Neuronal stem cell (in vitro differentiated cells): Measurements from ENCODE around the gene MACROD2.

Experiments
- DNase-seq: peaks from one replicate; pipeline ENCODE4 v3.0.0-alpha.2; 2013; ENCODE audit warnings: low spot score
- H2AFZ ChIP-seq: one replicate; pipeline ENCODE4 v1.6.1; 2013; ENCODE audit warnings: mild to moderate bottlenecking, low read length, inconsistent platforms
- H2AK5ac ChIP-seq: 2 replicates; pipeline ENCODE4 v1.6.1; 2013; ENCODE audit warnings: low read depth, mild to moderate bottlenecking, inconsistent platforms, low read length, moderate library complexity, mixed read lengths
- H2BK120ac ChIP-seq: 2 replicates; pipeline ENCODE4 v1.6.1; 2013; ENCODE audit warnings: low read depth, mild to moderate bottlenecking, inconsistent platforms, low read length, moderate library complexity, mixed read lengths
- H2BK12ac ChIP-seq: one replicate; pipeline ENCODE4 v1.6.1; 2013; ENCODE audit warnings: low read length, inconsistent platforms
- H2BK15ac ChIP-seq: 2 replicates; pipeline ENCODE4 v1.6.1; 2013; ENCODE audit warnings: mild to moderate bottlenecking, low read length, inconsistent platforms, mixed read lengths
- H2BK5ac ChIP-seq: one replicate; pipeline ENCODE4 v1.6.1; 2013; ENCODE audit warnings: inconsistent platforms, mild to moderate bottlenecking, low read length, moderate library complexity
- H3K14ac ChIP-seq: one replicate; pipeline ENCODE4 v1.6.1; 2013; ENCODE audit warnings: low read length, inconsistent platforms
- H3K18ac ChIP-seq: 2 replicates; pipeline ENCODE4 v1.6.1; 2013; ENCODE audit warnings: low read length, inconsistent platforms
- H3K23ac ChIP-seq: 2 replicates; pipeline ENCODE4 v1.6.1; 2013; ENCODE audit warnings: low read depth, mild to moderate bottlenecking, mixed read lengths, low read length, inconsistent platforms; ENCODE audit not compliant: poor library complexity
- H3K27ac ChIP-seq: replicated peaks from 3 replicates; pipeline ENCODE4 v1.5.1; 2013; ENCODE audit warnings: low read length, inconsistent platforms
- H3K27me3 ChIP-seq, 3 experiments: 2 replicates each; pipeline ENCODE4 v1.6.1; 2013; ENCODE audit warnings: low read length in 3 of 3, mild to moderate bottlenecking in 2 of 3, inconsistent platforms in 1 of 3, low read depth in 1 of 3, mixed read lengths in 1 of 3, moderate library complexity in 1 of 3; ENCODE audit not compliant: control insufficient read depth in 3 of 3, insufficient read depth in 3 of 3
- H3K36me3 ChIP-seq, 2 donors: replicated peaks in 1 of 2; 2 replicates each; pipeline ENCODE4 v1.6.1; 2013; ENCODE audit warnings: low read length in 2 of 2; ENCODE audit not compliant: control insufficient read depth in 2 of 2, insufficient read depth in 2 of 2
- H3K4ac ChIP-seq: 2 replicates; pipeline ENCODE4 v1.6.1; 2013; ENCODE audit warnings: inconsistent platforms, mild to moderate bottlenecking, low read length, moderate library complexity
- H3K4me1 ChIP-seq, 2 donors: 1 replicate in 1 of 2; 2 replicates in 1 of 2; pipeline ENCODE4 v1.6.1; 2013; ENCODE audit warnings: low read length in 2 of 2, low read depth in 1 of 2; ENCODE audit not compliant: control insufficient read depth in 2 of 2, insufficient read depth in 1 of 2
- H3K4me2 ChIP-seq: one replicate; pipeline ENCODE4 v1.6.1; 2013; ENCODE audit warnings: mild to moderate bottlenecking, low read length, inconsistent platforms; ENCODE audit not compliant: insufficient read depth, poor library complexity, severe bottlenecking
- H3K4me3 ChIP-seq, 2 donors: 2 replicates each; pipeline ENCODE4 v1.5.1; 2013; ENCODE audit warnings: low read length in 2 of 2, mild to moderate bottlenecking in 2 of 2, inconsistent platforms in 1 of 2, moderate library complexity in 1 of 2
- H3K79me1 ChIP-seq: one replicate; pipeline ENCODE4 v1.6.1; 2013; ENCODE audit warnings: low read depth, mild to moderate bottlenecking, inconsistent platforms, low read length, moderate library complexity
- H3K9ac ChIP-seq: one replicate; pipeline ENCODE4 v1.6.1; 2013; ENCODE audit warnings: mild to moderate bottlenecking, low read depth, low read length, inconsistent platforms; ENCODE audit not compliant: poor library complexity
- H3K9me3 ChIP-seq, 2 donors: replicated peaks in 1 of 2; 2 replicates each; pipeline versions ENCODE3 to v1.6.1; 2013; ENCODE audit warnings: low read length in 2 of 2, mild to moderate bottlenecking in 2 of 2, inconsistent platforms in 1 of 2, low read depth in 1 of 2, mixed read lengths in 1 of 2, moderate library complexity in 1 of 2; ENCODE audit not compliant: control insufficient read depth in 2 of 2, insufficient read depth in 1 of 2
- H4K8ac ChIP-seq: one replicate; pipeline ENCODE4 v1.6.1; 2013; ENCODE audit warnings: low read depth, mild to moderate bottlenecking, inconsistent platforms, low read length, moderate library complexity
- H4K91ac ChIP-seq: one replicate; pipeline ENCODE4 v1.6.1; 2013; ENCODE audit warnings: low read length, low read depth, mild to moderate bottlenecking, inconsistent platforms; ENCODE audit not compliant: poor library complexity
- WGBS, 2 donors: extraction: QIAGEN DNeasy Blood & Tissue Kit; methylation state at CpG; one replicate each; pipeline ENCODE4 v1.1.7; 2013; ENCODE audit warnings: missing lambda C conversion rate in 2 of 2, mixed read lengths in 1 of 2; ENCODE audit not compliant: insufficient read length in 2 of 2, insufficient replicate concordance in 1 of 2; ENCODE audit errors: extremely low coverage in 2 of 2; 5-methylcytosine and 5-hydroxymethylcytosine counted together

MACROD2 gene

DNA sequence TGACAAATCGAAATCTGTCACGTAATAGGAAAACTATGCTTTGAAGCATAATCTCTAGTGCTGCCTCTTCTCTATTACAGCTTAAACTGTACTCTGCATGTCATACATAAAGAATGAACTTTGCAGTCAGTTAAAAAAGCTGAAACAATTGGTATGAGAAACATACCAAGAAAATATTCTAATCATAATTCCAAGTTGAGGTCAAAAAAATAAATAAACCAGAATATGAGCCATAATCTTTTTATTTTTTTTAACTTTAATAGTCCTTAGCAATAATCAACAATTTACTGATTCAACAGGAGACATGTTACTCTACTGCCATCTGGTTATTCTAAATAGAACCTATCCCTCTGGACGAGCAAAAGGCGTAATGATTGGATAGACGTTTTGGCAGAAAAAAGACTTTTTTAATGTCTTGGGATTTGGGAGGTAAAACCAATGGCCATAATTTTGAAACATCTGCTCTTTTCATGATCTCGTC is 566.5 kb downstream of the MACROD2 start:
- DNase-seq: no peak
- no peaks in the 10 kb centered on the region for H3K79me1 ChIP-seq
- no peak overlapping the region for H2BK5ac ChIP-seq
- no peaks in the 10 kb centered on the region for H3K36me3 ChIP-seq
- no peak overlapping the region for H2AK5ac ChIP-seq
- no peak overlapping the region for H3K27ac ChIP-seq
- H4K91ac ChIP-seq: no peak overlapping the region
- H3K23ac ChIP-seq: no peak overlapping the region
- no peak overlapping the region for H2AFZ ChIP-seq
- no peaks in the 10 kb centered on the region for H3K27me3 ChIP-seq
- H3K14ac ChIP-seq: no peak overlapping the region
- H3K9me3 ChIP-seq: peaks cover 6 to 15% of the 10 kb centered on the region in 2 donors
- no peak overlapping the region for H3K18ac ChIP-seq
- H4K8ac ChIP-seq: no peak overlapping the region
- no peak overlapping the region for H2BK15ac ChIP-seq
- no peak overlapping the region for H3K4me2 ChIP-seq
- H2BK120ac ChIP-seq: no peak overlapping the region
- WGBS, 2 donors: no CpG with 5 or more reads among the region's 6 CpGs
- H3K4me3 ChIP-seq: no peak overlapping the region
- H2BK12ac ChIP-seq: no peak overlapping the region
- no peak overlapping the region for H3K9ac ChIP-seq
- H3K4me1 ChIP-seq: no peaks in the 10 kb centered on the region
- no peak overlapping the region for H3K4ac ChIP-seq

DNA sequence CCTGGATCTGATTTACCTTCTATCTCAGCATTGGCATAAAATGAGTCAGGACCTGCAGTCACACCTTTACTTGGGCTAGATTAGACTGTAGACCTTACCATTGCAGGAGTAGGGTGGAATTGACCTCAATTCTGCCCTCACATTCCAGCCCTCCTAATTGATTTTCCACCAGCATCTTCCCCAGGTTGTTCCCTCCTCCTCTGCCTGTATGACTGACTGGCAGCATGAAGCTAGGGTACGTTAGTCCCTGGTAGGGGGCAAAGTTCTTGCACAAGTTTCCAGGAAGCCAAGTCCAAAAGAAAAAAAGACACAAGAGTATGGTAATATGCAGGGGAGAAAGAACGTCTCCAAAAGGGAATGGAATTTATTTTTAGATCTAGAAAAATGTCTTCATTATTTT is 567.7 kb downstream of the MACROD2 start:
- Histone ChIP-seq H3K23ac (no peak overlapping the region), H3K4me2 (no peak overlapping the region), H3K4ac (no peak overlapping the region), H3K9ac (no peak overlapping the region), H2AK5ac (no peak overlapping the region), H2AFZ (no peak overlapping the region), H2BK120ac (no peak overlapping the region), H2BK12ac (no peak overlapping the region), H3K27ac (no peak overlapping the region), H3K4me1 (peaks cover 0 to 2% of the 10 kb centered on the region in 2 donors), H3K79me1 (no peaks in the 10 kb centered on the region), H3K36me3 (no peaks in the 10 kb centered on the region), H2BK15ac (no peak overlapping the region), H2BK5ac (no peak overlapping the region), H4K8ac (no peak overlapping the region), H4K91ac (no peak overlapping the region), H3K14ac (no peak overlapping the region), H3K9me3 (peaks cover 6 to 15% of the 10 kb centered on the region in 2 donors), H3K18ac (no peak overlapping the region), H3K27me3 (no peaks in the 10 kb centered on the region), H3K4me3 (no peak overlapping the region)
- no peak for DNase-seq
- WGBS, 2 donors: no CpG with 5 or more reads among the region's 2 CpGs

DNA sequence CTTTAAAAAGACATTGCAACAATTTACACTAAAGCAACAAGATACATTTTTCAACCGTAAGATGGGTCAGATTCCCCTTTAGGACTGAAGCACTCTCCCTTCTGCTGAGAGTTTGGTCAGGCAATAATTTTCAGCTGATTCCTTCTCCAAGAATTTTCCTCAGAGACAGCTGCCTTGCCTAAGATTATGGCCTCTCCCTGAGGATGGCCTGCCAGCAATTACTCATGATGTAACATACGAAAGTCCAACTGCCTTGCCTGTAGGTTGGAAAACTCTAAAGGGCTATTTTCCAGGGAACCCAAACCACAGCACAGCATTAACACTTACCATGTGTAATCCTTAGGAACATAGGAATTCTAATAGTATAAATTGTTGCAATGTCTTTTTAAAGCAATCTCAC is 571.2 kb downstream of the MACROD2 start:
- peaks cover 0 to 11% of the 10 kb centered on the region in 2 donors for H3K4me1 ChIP-seq
- H2AFZ ChIP-seq: no peak overlapping the region
- H3K18ac ChIP-seq: no peak overlapping the region
- H3K79me1 ChIP-seq: no peaks in the 10 kb centered on the region
- H4K91ac ChIP-seq: no peak overlapping the region
- no peak overlapping the region for H3K9ac ChIP-seq
- H2BK5ac ChIP-seq: no peak overlapping the region
- H3K14ac ChIP-seq: no peak overlapping the region
- H2BK12ac ChIP-seq: no peak overlapping the region
- no peak for DNase-seq
- no peak overlapping the region for H3K23ac ChIP-seq
- no peak overlapping the region for H3K4me3 ChIP-seq
- H3K27ac ChIP-seq: no peak overlapping the region
- no peak overlapping the region for H3K4me2 ChIP-seq
- no peak overlapping the region for H2BK15ac ChIP-seq
- no peak overlapping the region for H2AK5ac ChIP-seq
- H2BK120ac ChIP-seq: no peak overlapping the region
- peaks cover 6 to 15% of the 10 kb centered on the region in 2 donors for H3K9me3 ChIP-seq
- H4K8ac ChIP-seq: no peak overlapping the region
- H3K36me3 ChIP-seq: no peaks in the 10 kb centered on the region
- H3K27me3 ChIP-seq: no peaks in the 10 kb centered on the region
- WGBS, 2 donors: no CpG with 5 or more reads among the region's 2 CpGs
- no peak overlapping the region for H3K4ac ChIP-seq

DNA sequence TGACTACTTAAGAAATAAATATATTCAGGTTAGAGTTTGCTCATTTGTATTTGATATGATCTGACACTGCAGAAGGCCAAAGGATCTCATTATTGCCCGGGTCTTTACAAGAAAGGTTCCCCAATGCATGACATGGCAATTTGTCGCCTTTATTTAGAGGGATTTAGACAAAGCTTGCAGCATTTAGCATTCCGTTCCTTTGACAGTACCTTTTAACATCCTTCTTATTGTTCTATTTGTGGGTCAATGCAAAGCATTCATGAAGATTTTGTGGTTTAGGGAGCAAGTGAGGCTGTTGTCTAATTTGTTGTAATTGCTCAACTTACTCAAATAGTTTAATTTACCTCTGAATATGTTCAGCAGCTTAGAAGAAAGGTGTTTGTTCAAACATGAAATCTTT is 572.9 kb downstream of the MACROD2 start:
- H2AFZ ChIP-seq: no peak overlapping the region
- H3K23ac ChIP-seq: no peak overlapping the region
- H3K4me3 ChIP-seq: no peak overlapping the region
- no peak overlapping the region for H2BK12ac ChIP-seq
- peaks cover 0 to 11% of the 10 kb centered on the region in 2 donors for H3K4me1 ChIP-seq
- H3K36me3 ChIP-seq: no peaks in the 10 kb centered on the region
- H4K91ac ChIP-seq: no peak overlapping the region
- peak; percentile 79 for DNase-seq
- H3K14ac ChIP-seq: no peak overlapping the region
- WGBS, 2 donors: no CpG with 5 or more reads among the region's 3 CpGs
- H2BK120ac ChIP-seq: no peak overlapping the region
- no peaks in the 10 kb centered on the region for H3K79me1 ChIP-seq
- no peak overlapping the region for H2BK15ac ChIP-seq
- peaks cover 6 to 15% of the 10 kb centered on the region in 2 donors for H3K9me3 ChIP-seq
- no peak overlapping the region for H3K4ac ChIP-seq
- no peak overlapping the region for H3K18ac ChIP-seq
- peak overlapping the region; percentile 45 for H3K27ac ChIP-seq
- no peak overlapping the region for H2BK5ac ChIP-seq
- no peaks in the 10 kb centered on the region for H3K27me3 ChIP-seq
- H4K8ac ChIP-seq: no peak overlapping the region
- no peak overlapping the region for H3K4me2 ChIP-seq
- no peak overlapping the region for H3K9ac ChIP-seq
- H2AK5ac ChIP-seq: no peak overlapping the region
